Panc1 (cell line): ENCODE measurements around the gene ZMAT5. TPM values are rescaled to one million over a fixed set of nuclear protein-coding genes. Genes with fewer than 3 reads are reported as not detected.

Experiments used
- ATAC-seq: fragments of 200-7000 bp; cut with Tn5 transposase; 2 replicates; pipeline ENCODE4 v1.9.1; 2020; ENCODE audit warnings: mild to moderate bottlenecking, moderate library complexity
- BruUV-seq: library from RNA; stranded (reverse); fragments of 400-500 nt; replicated peaks from 2 replicates; lab custom pipeline; 2021; lab: Mats Ljungman, UMichigan
- CTCF ChIA-PET: fragments of 300-600 bp; sonication (Branson Sonifier 250); formaldehyde crosslinking; loops from one replicate; lab custom pipeline; 2022; ENCODE audit warnings: antibody characterized with exemption; lab: Charles Lee
- POLR2A ChIA-PET: fragments of 300-600 bp; sonication (Branson Sonifier 250); formaldehyde crosslinking; loops from one replicate; lab custom pipeline; 2022; ENCODE audit warnings: antibody characterized with exemption; lab: Charles Lee
- DNase-seq: peaks from one replicate; pipeline ENCODE4 v3.0.0-alpha.2; 2010; ENCODE audit warnings: low read depth, low spot score
- H3K27ac ChIP-seq: 2 replicates; pipeline ENCODE4 v1.5.1; 2011; ENCODE audit warnings: mild to moderate bottlenecking, low read length, inconsistent platforms
- H3K27me3 ChIP-seq: fragments of 200-500 bp; sonication (Bioruptor generic); 2 replicates; pipeline ENCODE4 v1.6.0; 2014; ENCODE audit warnings: low read length, inconsistent platforms; ENCODE audit not compliant: control insufficient read depth, insufficient read depth
- H3K36me3 ChIP-seq: fragments of 200-500 bp; sonication (Bioruptor generic); 2 replicates; pipeline ENCODE4 v1.5.1; 2014; ENCODE audit warnings: inconsistent platforms, mild to moderate bottlenecking, low read length, moderate library complexity; ENCODE audit not compliant: control insufficient read depth, insufficient read depth
- H3K4me1 ChIP-seq: 2 replicates; pipeline ENCODE4 v1.5.1; 2011; ENCODE audit warnings: inconsistent platforms, mild to moderate bottlenecking, low read length, moderate library complexity; ENCODE audit not compliant: control insufficient read depth, insufficient read depth
- H3K4me3 ChIP-seq, 2 experiments: 2 replicates each; pipeline ENCODE4 v1.5.1; 2011 to 2012; ENCODE audit warnings: low read depth in 2 of 2, low read length in 2 of 2, mild to moderate bottlenecking in 2 of 2, inconsistent platforms in 1 of 2, moderate library complexity in 1 of 2
- H3K9me3 ChIP-seq: fragments of 200-500 bp; sonication (Bioruptor generic); 2 replicates; pipeline ENCODE4 v1.5.1; 2014; ENCODE audit warnings: low read depth, mild to moderate bottlenecking, inconsistent platforms, low read length, moderate library complexity; ENCODE audit not compliant: control insufficient read depth, insufficient read depth
- CTCF ChIP-seq: fragments of 450-650 bp; IDR thresholded peaks from 2 replicates; pipeline ENCODE4 v1.5.1; 2017; ENCODE audit warnings: mild to moderate bottlenecking
- POLR2AphosphoS5 ChIP-seq: IDR thresholded peaks from 2 replicates; pipeline ENCODE4 v1.6.1; 2012; ENCODE audit warnings: mild to moderate bottlenecking, low read depth, low read length, moderate library complexity
- REST ChIP-seq, 2 experiments: IDR thresholded peaks; 2 replicates each; pipeline ENCODE4 v1.6.1; 2011 to 2012; ENCODE audit warnings: low read depth in 2 of 2, control low read depth in 1 of 2, low read length in 1 of 2, mild to moderate bottlenecking in 1 of 2, moderate library complexity in 1 of 2; ENCODE audit not compliant: insufficient read depth in 1 of 2
- SIN3A ChIP-seq: IDR thresholded peaks from 2 replicates; pipeline ENCODE4 v1.6.1; 2012; ENCODE audit warnings: low read depth, mild to moderate bottlenecking, low read length, moderate library complexity, borderline replicate concordance; ENCODE audit not compliant: insufficient read depth
- TCF7L2 ChIP-seq: IDR thresholded peaks from 2 replicates; pipeline ENCODE4 v1.6.1; 2011; ENCODE audit warnings: mild to moderate bottlenecking, low read depth, low read length, inconsistent platforms
- in situ Hi-C: cut with HindIII; loops from 2 replicates; pipeline ENCODE4 v1.10.0; 2016; ENCODE audit warnings: low sequenced_read_pairs, low pct_unique_long_range_greater_than_20kb
- intact Hi-C: fragments of 100-400 bp; cut with micrococcal nuclease; formaldehyde crosslinking; loops from one replicate; pipeline ENCODE4 v1.10.0; 2022; ENCODE audit not compliant: unreplicated experiment
- total RNA-seq: library from RNA; stranded (reverse); gene quantifications from one replicate; pipeline ENCODE4 v1.2.1, GENCODE V29; 2021; ENCODE audit not compliant: unreplicated experiment

ZMAT5 gene
- total RNA-seq, 1 experiment from 2014 or later, result 22.4 TPM

GRCh38 chr22:29726512-29727130 lies 40.2 kb downstream of the ZMAT5 start:
- Histone ChIP-seq H3K36me3 (no peaks in the 10 kb centered on the region), H3K4me3 (no peak overlapping the region), H3K27ac (no peak overlapping the region), H3K9me3 (no peaks in the 10 kb centered on the region), H3K27me3 (no peaks in the 10 kb centered on the region), H3K4me1 (no peaks in the 10 kb centered on the region)
- intact Hi-C loops, result no loop called here
- ATAC-seq (0 out of 2 replicates have a peak, but pooled peaks have one; percentile 6), DNase-seq (no peak)
- ChIA-PET CTCF (no interaction called here), POLR2A (no interaction called here)
- BruUV-seq, result no TSS peak
- TF ChIP-seq TCF7L2 (no peak), POLR2AphosphoS5 (no peak), REST (IDR thresholded peaks at IDR 0.05; ENCODE audit: insufficient read depth in 1 of 2, low read depth in 2 of 2, low read length in 1 of 2) (no peak), CTCF (no peak), SIN3A (no peak)
- in situ Hi-C loops, result no loop called here

GRCh38 chr22:29726106-29726505 lies 40.7 kb downstream of the ZMAT5 start:
- no peak overlapping the region for H3K27ac ChIP-seq
- intact Hi-C loops, result no loop called here
- no TSS peak for BruUV-seq
- H3K27me3 ChIP-seq, result no peaks in the 10 kb centered on the region
- CTCF ChIA-PET, result no interaction called here
- no peak overlapping the region for H3K4me3 ChIP-seq
- in situ Hi-C loops, result no loop called here
- H3K36me3 ChIP-seq, result no peaks in the 10 kb centered on the region
- H3K4me1 ChIP-seq, result no peaks in the 10 kb centered on the region
- ATAC-seq (no peak), DNase-seq (no peak)
- TF ChIP-seq POLR2AphosphoS5 (no peak), SIN3A (no peak), TCF7L2 (no peak), CTCF (no peak), REST (IDR thresholded peaks at IDR 0.05; ENCODE audit: insufficient read depth in 1 of 2, low read depth in 2 of 2, low read length in 1 of 2) (no peak)
- POLR2A ChIA-PET, result no interaction called here
- no peaks in the 10 kb centered on the region for H3K9me3 ChIP-seq
